SK-N-MC (cell line): ENCODE measurements around the gene DLST.

ENCODE experiments used
- DNase-seq: peaks from one replicate; pipeline ENCODE4 v3.0.0-alpha.2; 2011; ENCODE audit warnings: low read depth, low spot score
- H3K27ac ChIP-seq: fragments of 200-600 bp; sonication (generic); 2 replicates; pipeline ENCODE4 v1.5.1; 2016; ENCODE audit warnings: mixed run types
- H3K36me3 ChIP-seq: fragments of 200-600 bp; sonication (generic); 2 replicates; pipeline ENCODE4 v1.6.1; 2017; ENCODE audit warnings: antibody characterized with exemption, low read length, mixed read lengths; ENCODE audit not compliant: insufficient read depth
- H3K4me3 ChIP-seq: fragments of 200-600 bp; sonication (generic); 2 replicates; pipeline ENCODE4 v1.5.1; 2016
- H3K9ac ChIP-seq: fragments of 200-600 bp; sonication (generic); 2 replicates; pipeline ENCODE4 v1.8.0; 2017; ENCODE audit warnings: mixed run types, mixed read lengths; ENCODE audit not compliant: insufficient read length
- H3K9me3 ChIP-seq: fragments of 200-600 bp; sonication (generic); 2 replicates; pipeline ENCODE4 v1.6.1; 2017; ENCODE audit warnings: low read depth, mild to moderate bottlenecking, antibody characterized with exemption, low read length, moderate library complexity, mixed read lengths
- EZH2 ChIP-seq: fragments of 200-600 bp; sonication (generic); IDR thresholded peaks from one replicate; pipeline ENCODE4 v1.6.1; 2017; ENCODE audit warnings: antibody characterized with exemption
- FOXP2 ChIP-seq: optimal IDR thresholded peaks from 2 replicates; pipeline ENCODE3; 2011; ENCODE audit warnings: mild to moderate bottlenecking, moderate library complexity; ENCODE audit not compliant: insufficient read depth; ENCODE audit errors: extremely low read length, control extremely low read depth
- POLR2AphosphoS5 ChIP-seq: IDR thresholded peaks from 2 replicates; pipeline ENCODE4 v1.6.1; 2012; ENCODE audit warnings: mild to moderate bottlenecking, low read depth, low read length, borderline replicate concordance

The DLST gene

GRCh38 chr14:74908861-74909341, 27.2 kb downstream of the DLST start:
- TF ChIP-seq POLR2AphosphoS5 (no peak), FOXP2 (no peak), EZH2 (no peak)
- no peak overlapping the region for H3K9ac ChIP-seq
- no peak overlapping the region for H3K4me3 ChIP-seq
- no peak for DNase-seq
- no peak overlapping the region for H3K27ac ChIP-seq
- H3K36me3 ChIP-seq, result peaks cover 6% of the 10 kb centered on the region
- H3K9me3 ChIP-seq, result no peaks in the 10 kb centered on the region

- no peaks in the 10 kb centered on the region for H3K9me3 ChIP-seq
- H3K27ac ChIP-seq, result no peak overlapping the region
- TF ChIP-seq FOXP2 (no peak), POLR2AphosphoS5 (no peak), EZH2 (no peak)
- H3K9ac ChIP-seq, result no peak overlapping the region
- no peak for DNase-seq
- no peak overlapping the region for H3K4me3 ChIP-seq
- peaks cover under 1% of the 10 kb centered on the region; the same call in 1 of the 2 replicates for H3K36me3 ChIP-seq
These were observed 27.8 kb downstream of the DLST start for GRCh38 chr14:74909501-74909900.

DNA sequence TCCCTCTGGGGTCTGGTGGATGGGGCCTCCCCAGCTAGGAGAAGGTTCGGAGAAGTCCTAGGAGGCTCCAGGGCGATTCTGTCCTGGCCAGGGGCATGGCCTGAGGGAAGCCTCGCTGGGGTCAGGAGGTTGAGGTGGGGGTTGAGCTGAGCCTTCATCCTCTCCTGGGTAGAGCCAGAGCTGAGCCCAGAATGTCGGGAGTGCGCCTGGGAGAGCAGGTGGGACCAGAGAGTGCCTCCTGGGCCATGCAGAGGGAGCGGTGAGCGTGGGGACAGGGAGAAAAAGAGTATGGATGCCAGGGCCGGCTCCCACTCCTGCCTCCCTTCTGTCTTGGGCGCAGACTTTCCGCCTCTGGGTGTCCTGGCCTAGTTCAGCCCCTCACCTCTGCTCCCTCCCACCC, 28.2 kb downstream of the DLST start:
- H3K4me3 ChIP-seq, result no peak overlapping the region
- no peak for DNase-seq
- TF ChIP-seq POLR2AphosphoS5 (no peak), EZH2 (no peak), FOXP2 (no peak)
- H3K27ac ChIP-seq, result no peak overlapping the region
- H3K36me3 ChIP-seq, result no peaks in the 10 kb centered on the region; the same call in 1 of the 2 replicates
- H3K9ac ChIP-seq, result no peak overlapping the region
- no peaks in the 10 kb centered on the region for H3K9me3 ChIP-seq

- no peak for DNase-seq
- TF ChIP-seq POLR2AphosphoS5, result no peak
- no peak for TF ChIP-seq FOXP2
- TF ChIP-seq EZH2, result no peak
- Histone ChIP-seq H3K36me3 (no peaks in the 10 kb centered on the region; the same call in 1 of the 2 replicates), H3K27ac (no peak overlapping the region), H3K9me3 (no peaks in the 10 kb centered on the region), H3K4me3 (no peak overlapping the region), H3K9ac (no peak overlapping the region)
These were observed 28.8 kb downstream of the DLST start for GRCh38 chr14:74910556-74910955.

- Histone ChIP-seq H3K36me3 (no peaks in the 10 kb centered on the region; the same call in 1 of the 2 replicates), H3K27ac (no peak overlapping the region), H3K4me3 (no peak overlapping the region), H3K9me3 (no peaks in the 10 kb centered on the region), H3K9ac (no peak overlapping the region)
- TF ChIP-seq EZH2 (no peak), POLR2AphosphoS5 (no peak), FOXP2 (no peak)
- DNase-seq, result no peak
These were observed 29.5 kb downstream of the DLST start for GRCh38 chr14:74911221-74911620.

GRCh38 chr14:74911704-74912103, 30.0 kb downstream of the DLST start:
- Histone ChIP-seq H3K36me3 (no peaks in the 10 kb centered on the region; the same call in 1 of the 2 replicates), H3K4me3 (no peak overlapping the region), H3K9ac (no peak overlapping the region), H3K27ac (no peak overlapping the region), H3K9me3 (no peaks in the 10 kb centered on the region)
- no peak for DNase-seq
- TF ChIP-seq POLR2AphosphoS5 (no peak), EZH2 (no peak), FOXP2 (no peak)

GRCh38 chr14:74912111-74912510, 30.4 kb downstream of the DLST start:
- no peak overlapping the region for H3K9ac ChIP-seq
- no peak for TF ChIP-seq FOXP2
- no peaks in the 10 kb centered on the region for H3K9me3 ChIP-seq
- H3K27ac ChIP-seq, result no peak overlapping the region
- no peak overlapping the region for H3K4me3 ChIP-seq
- no peak for DNase-seq
- no peaks in the 10 kb centered on the region for H3K36me3 ChIP-seq

DNA sequence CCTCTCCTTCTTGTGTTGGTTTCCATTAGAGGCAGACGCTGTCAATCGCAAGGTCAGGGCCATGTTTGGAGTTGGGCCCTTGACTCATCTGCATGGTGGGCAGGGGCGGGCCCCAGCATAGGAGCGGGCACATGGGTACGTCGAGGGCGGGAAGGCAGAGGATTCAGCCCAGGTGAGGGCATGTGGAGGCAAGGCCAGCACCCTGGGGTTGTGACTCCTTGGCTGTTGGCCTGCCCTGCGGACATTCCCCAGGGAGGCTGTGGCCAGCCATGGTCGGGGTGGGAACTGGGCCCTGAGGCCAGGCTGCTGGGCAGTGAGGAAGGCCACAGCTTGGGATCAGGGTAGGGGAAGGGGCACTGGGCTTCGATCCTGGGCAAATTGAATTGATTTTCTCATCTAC, 31.1 kb downstream of the DLST start:
- no peak overlapping the region for H3K4me3 ChIP-seq
- TF ChIP-seq POLR2AphosphoS5 (no peak), FOXP2 (no peak), EZH2 (no peak)
- DNase-seq, result no peak
- H3K9ac ChIP-seq, result no peak overlapping the region
- H3K9me3 ChIP-seq, result no peaks in the 10 kb centered on the region
- no peak overlapping the region for H3K27ac ChIP-seq
- H3K36me3 ChIP-seq, result no peaks in the 10 kb centered on the region

- no peak for DNase-seq
These were observed 31.7 kb downstream of the DLST start for GRCh38 chr14:74913393-74913910.

More at GRCh38 chr14:74913393-74913910, 31.7 kb downstream of the DLST start:
- H3K36me3 ChIP-seq, result no peaks in the 10 kb centered on the region
- no peak overlapping the region for H3K4me3 ChIP-seq
- no peak overlapping the region for H3K27ac ChIP-seq
- no peak overlapping the region for H3K9ac ChIP-seq
- no peaks in the 10 kb centered on the region for H3K9me3 ChIP-seq
- TF ChIP-seq FOXP2 (no peak), POLR2AphosphoS5 (no peak), EZH2 (no peak)
